Endothelial cell of umbilical vein (primary cell): Measurements from ENCODE around the gene ASCL5. TPM values are rescaled to one million over a fixed set of nuclear protein-coding genes. Genes with fewer than 3 reads are reported as not detected.

ENCODE experiments used
- BruUV-seq: library from RNA; stranded (reverse); fragments of 400-500 nt; replicated peaks from 2 replicates; lab custom pipeline; 2021; lab: Mats Ljungman, UMichigan
- CTCF ChIA-PET: fragments of 300-600, 350-600 bp; sonication (Branson Sonifier 250); formaldehyde crosslinking; loops from one replicate; lab custom pipeline; 2021; ENCODE audit warnings: antibody characterized with exemption, inconsistent platforms; lab: Charles Lee
- POLR2A ChIA-PET: fragments of 300-600, 350-600 bp; sonication (Branson Sonifier 250); formaldehyde crosslinking; loops from one replicate; lab custom pipeline; 2021; ENCODE audit warnings: antibody characterized with exemption, inconsistent platforms; lab: Charles Lee
- DNase-seq: peaks from one replicate; pipeline ENCODE4 v3.0.0-alpha.2; 2011; ENCODE audit warnings: low read depth, low spot score
- FAIRE-seq: peaks from 2 replicates; lab custom pipeline; 2011; peaks lifted over from hg19 to GRCh38; lab: Jason Lieb, UNC
- H2AFZ ChIP-seq: 2 replicates; pipeline ENCODE4 v1.6.0; 2012; ENCODE audit warnings: low read depth, low read length, control low read depth, inconsistent platforms
- H3K27ac ChIP-seq: 2 replicates; pipeline ENCODE4 v1.5.1; 2011; ENCODE audit warnings: low read depth, mild to moderate bottlenecking, control low read depth, low read length, moderate library complexity; ENCODE audit not compliant: insufficient read depth
- H3K27me3 ChIP-seq, 2 experiments: 2 replicates each; pipeline versions ENCODE4 v1.6.0 to v1.6.1; 2011; ENCODE audit warnings: low read length in 2 of 2, mixed read lengths in 1 of 2; ENCODE audit not compliant: control insufficient read depth in 2 of 2, insufficient read depth in 2 of 2
- H3K36me3 ChIP-seq, 2 experiments: 2 replicates in 1 of 2; 3 replicates in 1 of 2; pipeline ENCODE4 v1.5.1; 2011; ENCODE audit warnings: low read length in 2 of 2, mild to moderate bottlenecking in 1 of 2, moderate library complexity in 1 of 2; ENCODE audit not compliant: control insufficient read depth in 2 of 2, insufficient read depth in 2 of 2; ENCODE audit errors: extremely low read depth in 1 of 2
- H3K4me1 ChIP-seq: 3 replicates; pipeline ENCODE4 v1.5.1; 2011; ENCODE audit warnings: mild to moderate bottlenecking, low read length; ENCODE audit not compliant: control insufficient read depth, insufficient read depth; ENCODE audit errors: extremely low read depth
- H3K4me2 ChIP-seq: 2 replicates; pipeline ENCODE4 v1.6.1; 2011; ENCODE audit warnings: low read length, control low read depth, mixed read lengths; ENCODE audit not compliant: insufficient read depth
- H3K4me3 ChIP-seq, 3 experiments: fragments of 200-600 bp in 1 of 3; sonication (generic), shearing (Covaris generic) in 1 of 3; replicated peaks in 1 of 3; 2 replicates each; pipeline ENCODE4 v1.5.1; 2011 to 2016; ENCODE audit warnings: control low read depth in 3 of 3, low read length in 3 of 3, mild to moderate bottlenecking in 2 of 3, inconsistent platforms in 1 of 3, low read depth in 1 of 3, moderate library complexity in 1 of 3; ENCODE audit not compliant: insufficient read depth in 1 of 3
- H3K79me2 ChIP-seq: 2 replicates; pipeline ENCODE4 v1.6.0; 2012; ENCODE audit warnings: low read length, inconsistent platforms; ENCODE audit not compliant: control insufficient read depth, insufficient read depth
- H3K9ac ChIP-seq: replicated peaks from 2 replicates; pipeline ENCODE3; 2011; ENCODE audit warnings: low read length, control low read depth; ENCODE audit not compliant: insufficient read depth; ENCODE audit errors: extremely low read depth
- H3K9me1 ChIP-seq: replicated peaks from 3 replicates; pipeline ENCODE4 v1.6.0; 2011; ENCODE audit warnings: mild to moderate bottlenecking, low read length; ENCODE audit not compliant: control insufficient read depth, insufficient read depth; ENCODE audit errors: extremely low read depth
- H3K9me3 ChIP-seq: replicated peaks from 2 replicates; pipeline ENCODE4 v1.5.1; 2012; ENCODE audit warnings: low read length, inconsistent platforms; ENCODE audit not compliant: control insufficient read depth, insufficient read depth
- H4K20me1 ChIP-seq: replicated peaks from 2 replicates; pipeline ENCODE3; 2011; ENCODE audit warnings: mild to moderate bottlenecking, low read length; ENCODE audit not compliant: control insufficient read depth, insufficient read depth; ENCODE audit errors: extremely low read depth
- EZH2 ChIP-seq: IDR thresholded peaks from 2 replicates; pipeline ENCODE4 v1.6.1; 2012; ENCODE audit warnings: borderline replicate concordance, low read depth, mild to moderate bottlenecking, moderate library complexity, low read length, inconsistent platforms; ENCODE audit not compliant: severe bottlenecking
- FOS ChIP-seq: IDR thresholded peaks from 2 replicates; pipeline ENCODE4 v1.6.1; 2011; ENCODE audit warnings: mild to moderate bottlenecking, low read length, moderate library complexity, borderline replicate concordance; ENCODE audit not compliant: insufficient read depth
- GATA2 ChIP-seq: IDR thresholded peaks from 2 replicates; pipeline ENCODE4 v1.7.0; 2011; ENCODE audit warnings: low read depth, mild to moderate bottlenecking, moderate library complexity, mixed read lengths, low read length; ENCODE audit not compliant: insufficient read length, insufficient read depth
- JUN ChIP-seq: IDR thresholded peaks from 2 replicates; pipeline ENCODE4 v1.6.1; 2011; ENCODE audit warnings: borderline replicate concordance, low read depth; ENCODE audit not compliant: insufficient read length, insufficient read depth
- MAX ChIP-seq: IDR thresholded peaks from 2 replicates; pipeline ENCODE4 v1.6.1; 2011; ENCODE audit not compliant: insufficient read depth, insufficient read length
- MYC ChIP-seq: IDR thresholded peaks from one replicate; pipeline ENCODE4 v1.6.1; 2011; ENCODE audit warnings: mild to moderate bottlenecking, low read depth, low read length
- POLR2A ChIP-seq: IDR thresholded peaks from 2 replicates; pipeline ENCODE4 v1.6.1; 2012; ENCODE audit warnings: low read depth, mild to moderate bottlenecking, control low read depth, low read length
- POLR2AphosphoS5 ChIP-seq: IDR thresholded peaks from 2 replicates; pipeline ENCODE4 v1.6.1; 2012; ENCODE audit warnings: low read depth, mild to moderate bottlenecking, control low read depth, low read length, moderate library complexity; ENCODE audit not compliant: insufficient read depth
- dilution Hi-C: fragments of 300-500 bp; cut with MboI; formaldehyde crosslinking; loops from one replicate; pipeline ENCODE4 v1.15.0; 2019; ENCODE audit warnings: low sequenced_read_pairs; ENCODE audit not compliant: extremely low pct_ligation_motif_present
- intact Hi-C: fragments of 100-400 bp; cut with micrococcal nuclease; formaldehyde crosslinking; loops from one replicate; pipeline ENCODE4 v1.10.0; 2022
- polyA plus RNA-seq, 4 experiments: library from polyadenylated mRNA; depleted of rRNA in 3 of 4; stranded (reverse) in 3 of 4; unstranded in 1 of 4; fragments of >200 nt; gene quantifications; 2 replicates each; pipeline versions ENCODE4 v1.2.1 to v1.2.3, GENCODE V29; 2011 to 2012; ENCODE audit warnings: missing spikeins in 1 of 4
- total RNA-seq: library from RNA; stranded (reverse); gene quantifications from 2 replicates; pipeline ENCODE4 v1.2.3, GENCODE V29; 2021
- TF ChIP-seq, protein P1 (sequence below), 2 donors: IDR thresholded peaks; 1 replicate in 1 of 2; 2 replicates in 1 of 2; pipeline ENCODE4 v1.5.1; 2011; ENCODE audit warnings: low read length in 2 of 2, mild to moderate bottlenecking in 2 of 2, moderate library complexity in 2 of 2, control low read depth in 1 of 2, inconsistent platforms in 1 of 2, low read depth in 1 of 2; ENCODE audit not compliant: insufficient read depth in 1 of 2; ENCODE audit errors: extremely low read depth in 1 of 2

ASCL5 gene
- total and polyA plus RNA-seq, 2 donors (not counting 3 experiments of a cell fraction or from before 2014, with no cell fraction given): not detected

DNA sequence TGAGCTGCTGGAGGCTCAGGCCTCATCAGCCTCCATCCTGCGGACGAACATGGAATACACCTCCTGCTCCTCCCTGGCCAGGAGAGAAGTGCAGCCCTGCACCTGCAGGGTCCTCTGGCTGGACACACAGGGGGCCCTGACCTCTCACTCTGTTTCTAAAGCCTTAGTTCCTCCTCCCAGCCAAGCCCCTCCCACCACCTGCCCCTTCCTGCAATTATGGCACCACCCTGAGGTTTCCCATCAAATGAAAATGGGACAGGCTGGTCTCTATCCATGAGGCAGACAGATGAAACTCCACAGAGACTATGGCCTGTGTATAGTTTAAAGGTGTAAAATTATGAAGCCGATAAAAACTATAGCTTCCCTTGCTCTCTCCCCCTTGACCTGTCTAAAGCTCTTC lies 57.3 kb downstream of the ASCL5 start:
- Histone ChIP-seq H3K9ac (no peak overlapping the region), H4K20me1 (no peaks in the 10 kb centered on the region), H3K4me2 (no peak overlapping the region), H2AFZ (no peak overlapping the region), H3K79me2 (no peaks in the 10 kb centered on the region), H3K36me3 (no peaks in the 10 kb centered on the region), H3K4me3 (no peak overlapping the region), H3K27ac (no peak overlapping the region), H3K27me3 (peaks cover 10 to 18% of the 10 kb centered on the region in 2 experiments), H3K4me1 (no peaks in the 10 kb centered on the region), H3K9me3 (no peaks in the 10 kb centered on the region), H3K9me1 (no peaks in the 10 kb centered on the region)
- intact Hi-C loops (no loop called here), dilution Hi-C loops (no loop called here)
- FAIRE-seq: no peak
- BruUV-seq: no TSS peak
- TF ChIP-seq POLR2AphosphoS5 (no peak), MAX (no peak), POLR2A (no peak), JUN (no peak), EZH2 (no peak), GATA2 (no peak), MYC (no peak), FOS (no peak)
- TF ChIP-seq, protein P1, sequence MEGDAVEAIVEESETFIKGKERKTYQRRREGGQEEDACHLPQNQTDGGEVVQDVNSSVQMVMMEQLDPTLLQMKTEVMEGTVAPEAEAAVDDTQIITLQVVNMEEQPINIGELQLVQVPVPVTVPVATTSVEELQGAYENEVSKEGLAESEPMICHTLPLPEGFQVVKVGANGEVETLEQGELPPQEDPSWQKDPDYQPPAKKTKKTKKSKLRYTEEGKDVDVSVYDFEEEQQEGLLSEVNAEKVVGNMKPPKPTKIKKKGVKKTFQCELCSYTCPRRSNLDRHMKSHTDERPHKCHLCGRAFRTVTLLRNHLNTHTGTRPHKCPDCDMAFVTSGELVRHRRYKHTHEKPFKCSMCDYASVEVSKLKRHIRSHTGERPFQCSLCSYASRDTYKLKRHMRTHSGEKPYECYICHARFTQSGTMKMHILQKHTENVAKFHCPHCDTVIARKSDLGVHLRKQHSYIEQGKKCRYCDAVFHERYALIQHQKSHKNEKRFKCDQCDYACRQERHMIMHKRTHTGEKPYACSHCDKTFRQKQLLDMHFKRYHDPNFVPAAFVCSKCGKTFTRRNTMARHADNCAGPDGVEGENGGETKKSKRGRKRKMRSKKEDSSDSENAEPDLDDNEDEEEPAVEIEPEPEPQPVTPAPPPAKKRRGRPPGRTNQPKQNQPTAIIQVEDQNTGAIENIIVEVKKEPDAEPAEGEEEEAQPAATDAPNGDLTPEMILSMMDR (IDR thresholded peaks at IDR 0.05; ENCODE audit: extremely low read depth in 1 of 2, insufficient read depth in 1 of 2, low read depth in 1 of 2, low read length in 2 of 2): no peak
- ChIA-PET POLR2A (no interaction called here), CTCF (interaction anchor here (0.8 to 2.9 kb wide), 2 partner anchors 11 to 98 kb away, joined by 3 to 13 read pairs; no protein-coding TSS in a partner anchor)
- no peak for DNase-seq
